HG02798 (cell line): ENCODE results near the gene LDB2.

ENCODE experiments used
- ATAC-seq: cut with Tn5 transposase; IDR thresholded peaks from one replicate; pipeline ENCODE4 v1.9.1; 2021; ENCODE audit warnings: mild to moderate bottlenecking; ENCODE audit not compliant: unreplicated experiment, poor library complexity

LDB2 gene

GRCh38 chr4:16692961-16693506 lies 205.4 kb downstream of the LDB2 start:
- no peak for ATAC-seq

- no peak for ATAC-seq
These were observed 205.9 kb downstream of the LDB2 start for GRCh38 chr4:16692524-16692923.

- ATAC-seq = no peak
These were observed 206.4 kb downstream of the LDB2 start for GRCh38 chr4:16692046-16692445.

- no peak for ATAC-seq
These were observed 207.0 kb downstream of the LDB2 start for GRCh38 chr4:16691450-16691849.

GRCh38 chr4:16687845-16688244 lies 210.6 kb downstream of the LDB2 start:
- ATAC-seq = no peak

GRCh38 chr4:16687011-16687410 lies 211.4 kb downstream of the LDB2 start:
- no peak for ATAC-seq

GRCh38 chr4:16686195-16686594 lies 212.2 kb downstream of the LDB2 start:
- no peak for ATAC-seq

- ATAC-seq = no peak
These were observed 212.9 kb downstream of the LDB2 start for GRCh38 chr4:16685536-16685935.

GRCh38 chr4:16684935-16685334 lies 213.5 kb downstream of the LDB2 start:
- ATAC-seq = no peak

- ATAC-seq = no peak
These were observed 214.3 kb downstream of the LDB2 start for GRCh38 chr4:16684097-16684496.

GRCh38 chr4:16682975-16683374 lies 215.5 kb downstream of the LDB2 start:
- ATAC-seq = no peak

GRCh38 chr4:16677001-16677944 lies 221.2 kb downstream of the LDB2 start:
- ATAC-seq = no peak

- no peak for ATAC-seq
These were observed 222.1 kb downstream of the LDB2 start for GRCh38 chr4:16676230-16676770.

GRCh38 chr4:16674082-16674481 lies 224.4 kb downstream of the LDB2 start:
- no peak for ATAC-seq

- ATAC-seq = no peak
These were observed 226.0 kb downstream of the LDB2 start for GRCh38 chr4:16672421-16672820.

GRCh38 chr4:16671741-16672140 lies 226.7 kb downstream of the LDB2 start:
- no peak for ATAC-seq

GRCh38 chr4:16670727-16671126 lies 227.7 kb downstream of the LDB2 start:
- ATAC-seq = no peak

GRCh38 chr4:16669036-16669435 lies 229.4 kb downstream of the LDB2 start:
- ATAC-seq = no peak

GRCh38 chr4:16668488-16668887 lies 230.0 kb downstream of the LDB2 start:
- no peak for ATAC-seq

- no peak for ATAC-seq
These were observed 231.0 kb downstream of the LDB2 start for GRCh38 chr4:16667464-16667863.

- no peak for ATAC-seq
These were observed 232.4 kb downstream of the LDB2 start for GRCh38 chr4:16665942-16666551.
